Lung (tissue), 12 donors: Measurements from ENCODE around the gene RFESD. TPM values are rescaled to one million over a fixed set of nuclear protein-coding genes. Genes with fewer than 3 reads are reported as not detected.

Experiments used
- ATAC-seq: fragments of 200-7000 bp; cut with Tn5 transposase; one replicate; pipeline ENCODE4 v1.9.1; 2020; ENCODE audit warnings: moderate number of reproducible peaks; ENCODE audit not compliant: insufficient read depth, low FRiP score
- DNase-seq, 3 donors: peaks; one replicate each; pipeline ENCODE4 v3.0.0-alpha.2; 2013 to 2017
- H3K27ac ChIP-seq, 2 donors: one replicate each; pipeline ENCODE4 v1.5.1; 2013; ENCODE audit warnings: mild to moderate bottlenecking in 2 of 2, moderate library complexity in 2 of 2, control low read depth in 1 of 2, inconsistent platforms in 1 of 2, low read depth in 1 of 2, low read length in 1 of 2
- H3K27me3 ChIP-seq, 3 donors: one replicate each; pipeline ENCODE4 v1.5.1; 2013; ENCODE audit warnings: low read length in 2 of 3; ENCODE audit not compliant: control insufficient read depth in 3 of 3, insufficient read depth in 3 of 3
- H3K36me3 ChIP-seq, 4 donors: one replicate each; pipeline ENCODE4 v1.5.1; 2013; ENCODE audit warnings: low read length in 4 of 4, mild to moderate bottlenecking in 1 of 4, moderate library complexity in 1 of 4; ENCODE audit not compliant: control insufficient read depth in 4 of 4, insufficient read depth in 4 of 4
- H3K4me1 ChIP-seq, 5 donors: one replicate each; pipeline ENCODE4 v1.5.1; 2013; ENCODE audit warnings: low read length in 5 of 5, mild to moderate bottlenecking in 2 of 5, moderate library complexity in 1 of 5; ENCODE audit not compliant: control insufficient read depth in 5 of 5, insufficient read depth in 5 of 5
- H3K4me3 ChIP-seq: one replicate; pipeline ENCODE4 v1.5.1; 2013; ENCODE audit warnings: mild to moderate bottlenecking, control low read depth, moderate library complexity
- H3K9ac ChIP-seq, 2 donors: one replicate each; pipeline ENCODE4 v1.5.1; 2013; ENCODE audit warnings: low read length in 2 of 2, control low read depth in 1 of 2; ENCODE audit not compliant: insufficient read depth in 1 of 2
- H3K9me3 ChIP-seq, 4 donors: one replicate each; pipeline ENCODE4 v1.5.1; 2013; ENCODE audit warnings: low read length in 3 of 4, mild to moderate bottlenecking in 1 of 4, moderate library complexity in 1 of 4; ENCODE audit not compliant: control insufficient read depth in 4 of 4, insufficient read depth in 3 of 4
- WGBS, 2 donors: extraction: QIAGEN DNeasy Blood & Tissue Kit; methylation state at CpG; one replicate each; pipeline ENCODE4 v1.1.7; 2013; 5-methylcytosine and 5-hydroxymethylcytosine counted together
- polyA plus RNA-seq, 2 donors: library from polyadenylated mRNA; stranded (reverse); fragments of 200-250 nt; gene quantifications; one replicate each; pipeline ENCODE4 v1.2.1, GENCODE V29; 2013
- total RNA-seq, 2 donors: library from RNA; depleted of rRNA in 1 of 2; stranded (reverse); fragments of >200 nt in 1 of 2; gene quantifications; one replicate each; pipeline ENCODE4 v1.2.1, GENCODE V29; 2014 to 2021
- TF ChIP-seq, protein P1 (sequence below): IDR thresholded peaks from 2 replicates; pipeline ENCODE4 v1.5.1; 2012; ENCODE audit warnings: mild to moderate bottlenecking; ENCODE audit errors: control extremely low read depth, extremely low read depth
- donor health status: control.
- donor health status: control.
- donor health status: Bipolar disorder and iron deficiency.
- donor health status: healthy.
- donor health status: DM: yes; HTN: yes; CAD: no.

Gene RFESD
- total and polyA plus RNA-seq, 4 donors = 2.6 to 6.4 (median 3.6) TPM

DNA sequence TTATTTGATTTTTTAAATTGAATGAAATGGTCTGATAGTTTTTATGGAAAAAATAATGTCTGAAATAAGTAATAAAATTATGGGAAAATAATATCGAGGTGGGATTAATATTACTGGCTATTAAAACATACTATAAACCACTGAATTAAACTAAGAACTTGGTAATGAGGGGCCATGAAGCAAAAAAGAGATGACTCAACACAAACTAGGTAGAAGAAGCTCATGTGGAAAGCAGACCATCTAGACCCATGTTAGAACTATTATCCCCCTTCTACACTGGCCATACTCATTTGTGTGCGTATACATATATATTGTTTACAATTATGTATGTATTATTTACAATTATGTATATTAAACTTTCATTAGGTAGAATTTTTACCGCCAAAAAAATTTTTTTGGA lies 35.2 kb upstream of the RFESD start:
- H3K4me1 ChIP-seq = no peaks in the 10 kb centered on the region
- no peaks in the 10 kb centered on the region for H3K27me3 ChIP-seq
- H3K4me3 ChIP-seq = no peak overlapping the region
- TF ChIP-seq, protein P1, sequence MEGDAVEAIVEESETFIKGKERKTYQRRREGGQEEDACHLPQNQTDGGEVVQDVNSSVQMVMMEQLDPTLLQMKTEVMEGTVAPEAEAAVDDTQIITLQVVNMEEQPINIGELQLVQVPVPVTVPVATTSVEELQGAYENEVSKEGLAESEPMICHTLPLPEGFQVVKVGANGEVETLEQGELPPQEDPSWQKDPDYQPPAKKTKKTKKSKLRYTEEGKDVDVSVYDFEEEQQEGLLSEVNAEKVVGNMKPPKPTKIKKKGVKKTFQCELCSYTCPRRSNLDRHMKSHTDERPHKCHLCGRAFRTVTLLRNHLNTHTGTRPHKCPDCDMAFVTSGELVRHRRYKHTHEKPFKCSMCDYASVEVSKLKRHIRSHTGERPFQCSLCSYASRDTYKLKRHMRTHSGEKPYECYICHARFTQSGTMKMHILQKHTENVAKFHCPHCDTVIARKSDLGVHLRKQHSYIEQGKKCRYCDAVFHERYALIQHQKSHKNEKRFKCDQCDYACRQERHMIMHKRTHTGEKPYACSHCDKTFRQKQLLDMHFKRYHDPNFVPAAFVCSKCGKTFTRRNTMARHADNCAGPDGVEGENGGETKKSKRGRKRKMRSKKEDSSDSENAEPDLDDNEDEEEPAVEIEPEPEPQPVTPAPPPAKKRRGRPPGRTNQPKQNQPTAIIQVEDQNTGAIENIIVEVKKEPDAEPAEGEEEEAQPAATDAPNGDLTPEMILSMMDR = no peak
- peaks cover 0 to 6% (median 0%) of the 10 kb centered on the region in 4 donors for H3K9me3 ChIP-seq
- DNase-seq (no peak), ATAC-seq (no peak)
- no peak overlapping the region for H3K9ac ChIP-seq
- WGBS, 2 donors = 92 to 96% methylated on average over 3 of the region's 3 CpGs
- H3K27ac ChIP-seq = no peak overlapping the region
- H3K36me3 ChIP-seq = no peaks in the 10 kb centered on the region

DNA sequence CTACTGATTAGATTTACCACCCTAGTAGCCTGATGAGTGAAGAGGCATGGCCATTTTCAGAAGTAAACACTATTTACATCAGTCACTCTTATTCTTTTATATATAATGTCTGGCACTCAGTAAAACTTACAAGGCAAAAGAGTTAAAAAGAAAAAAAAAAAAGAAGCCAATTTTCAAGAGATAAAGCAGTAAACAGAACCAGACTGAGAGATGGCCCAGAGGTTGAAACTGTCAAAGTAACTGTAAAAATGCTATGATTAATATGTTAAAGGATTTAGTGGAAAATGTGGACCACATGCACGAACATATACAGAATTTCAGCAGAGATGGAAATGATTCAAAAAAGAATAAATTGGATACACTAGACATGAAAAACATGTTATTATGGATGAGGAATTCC lies 33.1 kb upstream of the RFESD start:
- no peak overlapping the region for H3K4me3 ChIP-seq
- H3K4me1 ChIP-seq = no peaks in the 10 kb centered on the region
- ATAC-seq = no peak
- H3K36me3 ChIP-seq = no peaks in the 10 kb centered on the region
- peaks cover 0 to 6% (median 0%) of the 10 kb centered on the region in 4 donors for H3K9me3 ChIP-seq
- WGBS, 2 donors = 98 to 100% methylated on average over 1 of the region's 1 CpG
- peaks cover 0 to 7% (median 2%) of the 10 kb centered on the region in 3 donors for H3K27me3 ChIP-seq
- no peak overlapping the region for H3K9ac ChIP-seq
- H3K27ac ChIP-seq = no peak overlapping the region
- TF ChIP-seq, protein P1 = no peak
- DNase-seq = no peak

DNA sequence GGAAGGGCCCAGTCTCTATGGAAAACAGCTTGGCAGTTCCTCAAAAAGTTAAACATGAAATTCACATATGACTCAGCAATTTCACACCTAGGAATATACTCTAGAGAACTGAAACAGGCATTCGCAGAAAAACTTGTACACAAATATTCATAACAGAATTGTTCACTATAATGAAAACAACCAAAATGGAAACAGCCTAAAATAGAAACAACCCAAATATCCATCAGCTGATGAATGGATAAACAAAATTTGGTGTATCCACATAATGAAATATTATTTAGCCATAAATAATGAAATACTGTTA lies 31.5 kb upstream of the RFESD start:
- 72 to 81% methylated on average over 1 of the region's 1 CpG for WGBS, 2 donors
- peaks cover 0 to 5% (median 0%) of the 10 kb centered on the region in 5 donors for H3K4me1 ChIP-seq
- peaks cover 0 to 6% (median 0%) of the 10 kb centered on the region in 4 donors for H3K9me3 ChIP-seq
- no peaks in the 10 kb centered on the region for H3K36me3 ChIP-seq
- no peak for DNase-seq
- H3K27me3 ChIP-seq = peaks cover 0 to 23% (median 18%) of the 10 kb centered on the region in 3 donors
- H3K4me3 ChIP-seq = no peak overlapping the region
- TF ChIP-seq, protein P1 = no peak
- H3K9ac ChIP-seq = no peak overlapping the region
- ATAC-seq = no peak
- H3K27ac ChIP-seq = no peak overlapping the region

DNA sequence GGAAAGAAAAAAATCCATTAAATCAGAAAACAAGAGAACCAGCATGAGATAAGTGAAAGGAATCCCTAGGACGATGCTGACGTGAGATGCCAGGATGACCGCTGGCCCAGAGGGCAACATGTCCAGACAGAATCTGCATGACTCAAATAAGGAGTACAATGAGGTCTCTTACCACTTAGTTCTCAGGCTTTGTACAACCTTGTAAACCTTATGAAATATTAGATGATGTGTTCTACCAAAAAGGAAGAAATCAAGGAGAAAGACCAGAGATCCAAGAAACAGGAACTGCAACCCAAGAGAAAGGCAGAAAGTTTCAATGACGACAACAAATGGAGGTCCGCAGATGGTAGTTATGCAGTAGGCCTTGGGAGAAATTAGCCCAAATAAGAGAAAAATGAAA lies 29.5 kb upstream of the RFESD start:
- peaks cover 0 to 6% (median 0%) of the 10 kb centered on the region in 4 donors for H3K9me3 ChIP-seq
- TF ChIP-seq, protein P1 = no peak
- H3K36me3 ChIP-seq = no peaks in the 10 kb centered on the region
- DNase-seq (no peak), ATAC-seq (no peak)
- peaks cover 0 to 17% (median 5%) of the 10 kb centered on the region in 5 donors for H3K4me1 ChIP-seq
- H3K9ac ChIP-seq = no peak overlapping the region
- peaks cover 0 to 31% (median 24%) of the 10 kb centered on the region in 3 donors for H3K27me3 ChIP-seq
- WGBS, 2 donors = 90 to 94% methylated on average over 5 of the region's 5 CpGs
- no peak overlapping the region for H3K4me3 ChIP-seq
- no peak overlapping the region for H3K27ac ChIP-seq
